Measurements from ENCODE around the gene CAMK1.
A peak's percentile ranks its signal among the peaks of the same experiment; 100 is the strongest.

The CAMK1 gene

DNA sequence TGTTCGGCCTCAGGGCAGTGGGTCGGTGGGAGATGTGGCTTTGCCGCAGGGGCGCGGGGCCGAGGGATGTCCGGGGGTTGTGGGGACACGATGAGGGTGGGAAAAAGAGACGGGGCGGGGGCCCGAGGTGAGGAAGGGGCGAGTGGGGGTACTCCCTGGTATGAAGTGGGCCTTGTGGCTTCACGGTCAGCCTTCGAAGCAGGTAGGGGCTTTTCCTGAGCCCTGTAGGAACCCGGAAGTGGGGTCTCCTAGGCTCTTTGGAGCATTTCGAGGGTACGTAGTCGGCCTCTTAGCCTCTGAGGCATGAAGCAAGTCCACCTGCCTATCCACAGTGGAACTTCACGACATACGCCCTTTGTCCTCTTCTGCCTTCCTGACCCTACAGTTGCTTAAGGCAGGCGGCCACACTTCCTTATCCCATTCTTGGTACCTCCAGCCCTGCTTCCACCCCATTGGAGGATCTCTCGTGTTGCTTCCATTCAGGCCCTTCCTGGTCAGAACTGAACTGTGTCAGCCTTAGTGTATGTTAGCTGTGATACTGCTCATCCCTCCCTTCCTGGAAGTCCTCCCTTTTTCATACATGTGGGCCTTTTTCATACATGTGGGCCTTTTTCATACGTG lies 23.5 kb upstream of the CAMK1 start:
- no peak for TF ChIP-seq CTCF (IDR thresholded peaks at IDR 0.05; ENCODE audit: low read depth, low read length, missing control alignments)
- no peak for DNase-seq (ENCODE audit: low read depth)
- H3K4me3 ChIP-seq (ENCODE audit: low read depth, low read length): peak overlapping the region; percentile 64

GRCh38 chr3:9792405-9793160 lies 22.8 kb upstream of the CAMK1 start, which contains the start of the genes ARPC4 and TADA3:
Gene ARPC4, plus strand, starts transcription at chr3:9793082. Its CDS starts 40 bp downstream, at chr3:9793122.
Gene TADA3, minus strand, starts transcription at chr3:9792473. Its CDS starts 1,007 bp downstream, at chr3:9791466.
- peak within 1 kb of the TSS; percentile 64 for H3K4me3 ChIP-seq (ENCODE audit: low read depth, low read length)
- peak; percentile 25 for TF ChIP-seq CTCF (IDR thresholded peaks at IDR 0.05; ENCODE audit: low read depth, low read length, missing control alignments)
- DNase-seq (ENCODE audit: low read depth): peak; percentile 93

GRCh38 chr3:9791790-9792404 lies 22.1 kb upstream of the CAMK1 start:
- peak overlapping the region; percentile 64 for H3K4me3 ChIP-seq (ENCODE audit: low read depth, low read length)
- TF ChIP-seq CTCF (IDR thresholded peaks at IDR 0.05; ENCODE audit: low read depth, low read length, missing control alignments): no peak
- no peak for DNase-seq (ENCODE audit: low read depth)

DNA sequence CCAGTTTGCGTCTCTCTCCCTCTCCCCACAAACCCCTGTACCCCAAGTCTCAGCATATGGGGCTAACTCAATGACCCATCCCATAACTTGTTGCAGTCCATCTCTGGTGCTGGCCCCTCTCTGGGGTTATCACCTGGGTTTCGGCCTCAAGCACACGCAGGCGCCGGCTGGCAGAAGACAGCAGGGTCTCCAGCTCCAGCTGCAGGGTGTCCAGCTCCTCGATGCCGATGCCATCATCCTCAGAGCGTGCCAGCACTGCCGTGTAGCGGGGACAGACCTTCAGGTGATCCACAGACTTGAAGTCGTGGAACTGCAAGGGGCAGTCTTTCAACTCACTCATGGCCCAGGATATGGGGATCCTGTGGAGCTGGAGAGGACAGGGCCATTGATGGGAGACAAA lies 21.4 kb upstream of the CAMK1 start:
- no peak for DNase-seq (ENCODE audit: low read depth)
- H3K4me3 ChIP-seq (ENCODE audit: low read depth, low read length): peak overlapping the region; percentile 64
- TF ChIP-seq CTCF (IDR thresholded peaks at IDR 0.05; ENCODE audit: low read depth, low read length, missing control alignments): no peak

GRCh38 chr3:9787714-9788113 lies 18.0 kb upstream of the CAMK1 start:
- no peak overlapping the region for H3K4me3 ChIP-seq (ENCODE audit: low read depth, low read length)
- DNase-seq (ENCODE audit: low read depth): no peak
- no peak for TF ChIP-seq CTCF (IDR thresholded peaks at IDR 0.05; ENCODE audit: low read depth, low read length, missing control alignments)

DNA sequence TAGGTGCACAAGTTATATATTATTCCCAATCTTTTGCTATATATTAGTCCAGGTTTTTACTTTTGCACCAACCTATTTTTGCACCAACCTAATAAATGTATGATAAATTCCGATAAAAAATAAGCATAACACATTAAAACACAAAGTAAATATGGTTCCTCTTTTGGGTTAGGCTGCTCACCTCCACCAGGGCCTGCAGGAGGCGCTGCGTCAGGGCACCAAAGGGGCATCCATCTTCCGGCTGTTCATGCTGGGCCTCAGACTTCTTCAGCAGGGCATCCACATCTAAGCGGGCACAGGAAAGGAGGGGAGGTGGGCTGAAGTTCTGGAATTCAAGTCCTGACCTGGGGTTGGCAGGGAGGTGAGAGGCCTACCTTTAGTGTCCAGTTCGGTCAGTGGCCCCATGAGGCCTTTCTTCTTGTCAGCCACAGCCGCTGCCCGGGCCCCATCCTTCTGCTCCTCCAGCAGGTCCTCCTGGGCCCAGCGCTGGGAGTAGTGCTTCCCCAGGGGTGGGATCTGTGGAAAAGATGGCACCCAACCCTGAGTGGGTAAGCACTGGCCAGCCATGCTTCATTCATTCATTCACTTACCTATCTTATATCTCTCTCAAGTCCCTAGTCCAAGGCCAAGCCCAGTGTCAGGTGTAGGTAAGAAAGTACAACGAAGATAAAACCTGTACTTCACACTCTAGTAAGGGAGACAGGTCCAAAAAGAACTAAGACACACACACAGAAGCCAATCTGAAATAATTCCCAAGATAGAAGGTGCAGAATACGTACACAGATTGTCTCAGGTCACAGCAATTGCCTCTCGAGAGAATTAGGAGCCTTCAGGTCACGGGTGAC lies 17.3 kb upstream of the CAMK1 start:
- H3K4me3 ChIP-seq (ENCODE audit: low read depth, low read length): no peak overlapping the region
- DNase-seq (ENCODE audit: low read depth): no peak
- TF ChIP-seq CTCF (IDR thresholded peaks at IDR 0.05; ENCODE audit: low read depth, low read length, missing control alignments): peak; percentile 59
